Esophagus squamous epithelium (tissue), 5 donors: ENCODE results near the gene GALNT10. TPM values are rescaled to one million over a fixed set of nuclear protein-coding genes. Genes with fewer than 3 reads are reported as not detected.

ENCODE experiments used
- DNase-seq: peaks from one replicate; lab custom pipeline; 2025; lab: John Stamatoyannopoulos, UW
- H3K27ac ChIP-seq, 4 donors: fragments of 200-600 bp; sonication (generic); one replicate each; pipeline ENCODE4 v1.5.1; 2016 to 2019; ENCODE audit warnings: mild to moderate bottlenecking in 1 of 4
- H3K27me3 ChIP-seq, 4 donors: fragments of 200-600 bp; sonication (generic); 1 replicate in 3 of 4; 2 replicates in 1 of 4; pipeline versions ENCODE4 v1.5.1 to v1.6.0; 2017 to 2021; ENCODE audit warnings: antibody characterized with exemption in 1 of 4
- H3K36me3 ChIP-seq, 3 donors: fragments of 200-600 bp; sonication (generic); one replicate each; pipeline ENCODE4 v1.5.1; 2016 to 2019
- H3K4me1 ChIP-seq, 3 donors: fragments of 200-600 bp; sonication (generic); one replicate each; pipeline ENCODE4 v1.5.1; 2017 to 2019
- H3K4me3 ChIP-seq, 4 donors: fragments of 200-600 bp; sonication (generic); 1 replicate in 3 of 4; 2 replicates in 1 of 4; pipeline ENCODE4 v1.5.1; 2016 to 2019; ENCODE audit warnings: mild to moderate bottlenecking in 2 of 4, moderate library complexity in 1 of 4
- H3K9me3 ChIP-seq, 3 donors: fragments of 200-600 bp; sonication (generic); one replicate each; pipeline ENCODE4 v1.5.1; 2016 to 2019
- POLR2A ChIP-seq, 4 donors: fragments of 450-650 bp; IDR thresholded peaks; one replicate each; pipeline ENCODE4 v1.6.1; 2017; ENCODE audit warnings: antibody characterized with exemption in 4 of 4, mild to moderate bottlenecking in 4 of 4, moderate library complexity in 3 of 4
- WGBS, 2 donors: methylation state at CpG; one replicate each; pipeline ENCODE4 v1.1.5; 2018; 5-methylcytosine and 5-hydroxymethylcytosine counted together
- intact Hi-C: fragments of 100-400 bp; cut with DNase I; formaldehyde crosslinking; loops from one replicate; pipeline ENCODE4 v1.15.0; 2022
- total RNA-seq, 4 donors: library from RNA; depleted of rRNA; stranded (reverse); fragments of >200 nt; gene quantifications; one replicate each; pipeline ENCODE4 v1.1.0, GENCODE V29; 2016
- TF ChIP-seq, protein P1 (sequence below), 6 experiments: fragments of 450-650 bp in 4 of 6; fragments of 200-600 bp in 2 of 6; sonication (generic) in 2 of 6; IDR thresholded peaks; one replicate each; pipeline ENCODE4 v1.5.1; 2016 to 2019; ENCODE audit warnings: antibody characterized with exemption in 6 of 6, mild to moderate bottlenecking in 4 of 6, moderate library complexity in 4 of 6
- donor health status: DM: yes; HTN: yes; CAD: no.

GALNT10 gene
- total RNA-seq, 4 donors from 2014 or later: 3.6 to 47.2 (median 9.0) TPM

DNA sequence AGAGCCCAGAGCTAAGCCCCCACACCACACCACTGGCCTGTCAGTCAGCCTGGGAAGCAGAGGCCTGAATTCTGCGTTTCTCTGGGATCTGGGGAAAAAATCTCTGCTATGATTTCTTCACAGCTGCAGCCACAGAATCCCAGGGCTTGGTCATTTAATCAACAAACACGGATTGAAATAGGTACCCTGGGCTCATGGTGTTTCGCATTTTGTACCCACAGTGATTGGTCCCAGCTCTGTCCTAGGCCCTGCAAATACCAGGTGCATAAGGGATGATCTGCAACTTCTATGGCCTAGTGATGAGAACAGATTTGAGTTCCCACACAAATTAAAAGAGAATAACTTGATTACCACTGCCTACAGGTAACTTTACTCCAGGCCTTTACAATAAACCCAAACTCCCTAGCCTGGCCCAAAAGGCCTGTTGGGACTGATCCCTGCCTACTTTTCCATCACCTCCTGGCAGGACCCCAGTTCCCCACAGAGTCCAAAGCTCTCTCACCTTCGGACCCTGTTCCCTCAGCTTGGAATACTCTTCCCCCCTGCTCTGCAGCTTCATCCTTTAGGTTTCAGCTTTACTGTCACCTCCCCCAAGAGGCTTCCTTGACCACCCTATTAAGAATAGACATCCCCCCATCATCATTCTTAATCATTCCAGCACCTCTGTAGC lies 240.6 kb downstream of the GALNT10 start:
- Histone ChIP-seq H3K27me3 (no peaks in the 10 kb centered on the region), H3K36me3 (peaks cover 0 to 32% (median 4%) of the 10 kb centered on the region in 3 donors), H3K27ac (no peak overlapping the region), H3K4me3 (no peak overlapping the region), H3K9me3 (no peaks in the 10 kb centered on the region), H3K4me1 (no peaks in the 10 kb centered on the region)
- intact Hi-C loops: no loop called here
- TF ChIP-seq, protein P1, sequence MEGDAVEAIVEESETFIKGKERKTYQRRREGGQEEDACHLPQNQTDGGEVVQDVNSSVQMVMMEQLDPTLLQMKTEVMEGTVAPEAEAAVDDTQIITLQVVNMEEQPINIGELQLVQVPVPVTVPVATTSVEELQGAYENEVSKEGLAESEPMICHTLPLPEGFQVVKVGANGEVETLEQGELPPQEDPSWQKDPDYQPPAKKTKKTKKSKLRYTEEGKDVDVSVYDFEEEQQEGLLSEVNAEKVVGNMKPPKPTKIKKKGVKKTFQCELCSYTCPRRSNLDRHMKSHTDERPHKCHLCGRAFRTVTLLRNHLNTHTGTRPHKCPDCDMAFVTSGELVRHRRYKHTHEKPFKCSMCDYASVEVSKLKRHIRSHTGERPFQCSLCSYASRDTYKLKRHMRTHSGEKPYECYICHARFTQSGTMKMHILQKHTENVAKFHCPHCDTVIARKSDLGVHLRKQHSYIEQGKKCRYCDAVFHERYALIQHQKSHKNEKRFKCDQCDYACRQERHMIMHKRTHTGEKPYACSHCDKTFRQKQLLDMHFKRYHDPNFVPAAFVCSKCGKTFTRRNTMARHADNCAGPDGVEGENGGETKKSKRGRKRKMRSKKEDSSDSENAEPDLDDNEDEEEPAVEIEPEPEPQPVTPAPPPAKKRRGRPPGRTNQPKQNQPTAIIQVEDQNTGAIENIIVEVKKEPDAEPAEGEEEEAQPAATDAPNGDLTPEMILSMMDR (IDR thresholded peaks at IDR 0.05): no peak
- TF ChIP-seq POLR2A (IDR thresholded peaks at IDR 0.05): no peak
- DNase-seq: no peak
- 69 to 75% methylated on average over 4 of the region's 4 CpGs for WGBS, 2 donors

GRCh38 chr5:154435226-154435625 lies 244.7 kb downstream of the GALNT10 start:
- peaks cover 0 to 9% (median 0%) of the 10 kb centered on the region in 3 donors for H3K4me1 ChIP-seq
- DNase-seq: no peak
- no peak overlapping the region for H3K4me3 ChIP-seq
- H3K36me3 ChIP-seq: peaks cover 0 to 73% (median 9%) of the 10 kb centered on the region in 3 donors
- H3K27ac ChIP-seq: no peak overlapping the region
- no peaks in the 10 kb centered on the region for H3K27me3 ChIP-seq
- 94 to 97% methylated on average over 3 of the region's 3 CpGs for WGBS, 2 donors
- H3K9me3 ChIP-seq: no peaks in the 10 kb centered on the region
- intact Hi-C loops: no loop called here
- TF ChIP-seq POLR2A (IDR thresholded peaks at IDR 0.05): no peak
- TF ChIP-seq, protein P1 (IDR thresholded peaks at IDR 0.05): no peak

DNA sequence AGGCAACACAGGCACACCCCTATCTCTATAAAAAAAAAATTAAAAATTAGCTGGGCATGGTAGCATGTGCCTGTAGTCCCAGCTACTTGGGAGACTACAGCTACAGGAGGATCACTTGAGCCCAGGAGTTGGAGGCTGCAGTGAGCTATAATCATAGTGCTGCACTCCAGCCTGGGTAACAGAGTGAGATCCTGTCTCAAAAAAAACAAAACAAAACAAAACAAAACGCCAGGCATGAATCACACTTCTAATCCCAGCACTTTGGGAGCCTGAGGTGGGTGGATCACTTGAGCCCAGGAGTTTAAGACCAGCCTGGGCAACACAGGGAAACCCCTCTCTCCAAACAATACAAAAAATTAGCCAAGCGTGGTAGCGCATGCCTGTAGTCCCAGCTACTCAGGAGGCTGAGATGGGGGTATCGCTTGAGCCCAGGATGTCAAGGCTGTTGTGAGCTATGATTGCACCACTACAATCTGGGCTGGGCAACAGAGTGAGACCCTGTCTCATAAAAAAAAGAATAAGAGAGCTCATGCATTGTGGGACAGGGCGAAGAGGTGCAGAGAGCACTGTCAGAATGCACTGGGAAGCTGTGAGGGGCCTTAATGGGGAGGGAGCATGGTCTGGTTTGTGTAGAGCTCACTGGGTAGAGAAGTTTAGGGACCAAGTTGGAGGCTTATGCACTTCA lies 246.9 kb downstream of the GALNT10 start:
- Histone ChIP-seq H3K27ac (no peak overlapping the region), H3K9me3 (no peaks in the 10 kb centered on the region), H3K4me1 (peaks cover 0 to 13% (median 1%) of the 10 kb centered on the region in 3 donors), H3K27me3 (no peaks in the 10 kb centered on the region), H3K36me3 (peaks cover 0 to 92% (median 9%) of the 10 kb centered on the region in 3 donors), H3K4me3 (no peak overlapping the region)
- TF ChIP-seq, protein P1 (IDR thresholded peaks at IDR 0.05): no peak
- no peak for TF ChIP-seq POLR2A (IDR thresholded peaks at IDR 0.05)
- DNase-seq: no peak
- WGBS, 2 donors: 57 to 66% methylated on average over 5 of the region's 5 CpGs
- intact Hi-C loops: no loop called here

- Histone ChIP-seq H3K27ac (no peak overlapping the region), H3K9me3 (no peaks in the 10 kb centered on the region), H3K27me3 (no peaks in the 10 kb centered on the region), H3K36me3 (peaks cover 0 to 75% (median 9%) of the 10 kb centered on the region in 3 donors), H3K4me3 (no peak overlapping the region), H3K4me1 (peaks cover 5 to 41% (median 6%) of the 10 kb centered on the region in 3 donors)
- intact Hi-C loops: no loop called here
- DNase-seq: no peak
- TF ChIP-seq, protein P1 (IDR thresholded peaks at IDR 0.05): no peak
- no peak for TF ChIP-seq POLR2A (IDR thresholded peaks at IDR 0.05)
- 84 to 89% methylated on average over 5 of the region's 5 CpGs for WGBS, 2 donors
Measured at GRCh38 chr5:154440540-154440939, 250.0 kb downstream of the GALNT10 start.

- Histone ChIP-seq H3K4me3 (no peak overlapping the region), H3K4me1 (peaks cover 12 to 45% (median 14%) of the 10 kb centered on the region in 3 donors), H3K27ac (no peak overlapping the region), H3K27me3 (no peaks in the 10 kb centered on the region), H3K9me3 (no peaks in the 10 kb centered on the region), H3K36me3 (peaks cover 0 to 52% (median 5%) of the 10 kb centered on the region in 3 donors)
- no peak for TF ChIP-seq POLR2A (IDR thresholded peaks at IDR 0.05)
- TF ChIP-seq, protein P1 (IDR thresholded peaks at IDR 0.05): no peak
- DNase-seq: no peak
- intact Hi-C loops: no loop called here
- WGBS, 2 donors: 42 to 56% methylated on average over 1 of the region's 1 CpG
Measured at GRCh38 chr5:154442801-154443200, 252.3 kb downstream of the GALNT10 start.
